IMR-90 (cell line): ENCODE data around the gene CDKN2A. TPM values are rescaled to one million over a fixed set of nuclear protein-coding genes. Genes with fewer than 3 reads are reported as not detected.

Experiments used
- ATAC-seq: fragments of 200-7000 bp; cut with Tn5 transposase; 2 replicates; pipeline ENCODE4 v1.9.1; 2020; ENCODE audit warnings: low read depth, mild to moderate bottlenecking, moderate library complexity
- BruUV-seq: library from RNA; stranded (reverse); fragments of 400-500 nt; replicated peaks from 2 replicates; lab custom pipeline; 2021; lab: Mats Ljungman, UMichigan
- CTCF ChIA-PET: fragments of 300-600 bp; formaldehyde crosslinking; extraction: SDS; loops from one replicate; lab custom pipeline; 2021; ENCODE audit warnings: antibody characterized with exemption; lab: Yijun Ruan, JAX
- POLR2A ChIA-PET: fragments of 300-600 bp; sonication (Branson Sonifier 250); formaldehyde crosslinking; loops from one replicate; lab custom pipeline; 2022; ENCODE audit warnings: antibody characterized with exemption; ENCODE audit not compliant: unreplicated experiment; lab: Charles Lee
- DNase-seq: peaks from one replicate; pipeline ENCODE4 v3.0.0; 2013
- H2AFZ ChIP-seq: replicated peaks from 2 replicates; pipeline ENCODE3; 2013; ENCODE audit warnings: low read length, mild to moderate bottlenecking; ENCODE audit not compliant: poor library complexity
- H2AK5ac ChIP-seq: 2 replicates; pipeline ENCODE4 v1.6.1; 2013; ENCODE audit warnings: low read depth, low read length, inconsistent platforms
- H2AK9ac ChIP-seq: replicated peaks from 2 replicates; pipeline ENCODE3; 2013; ENCODE audit warnings: mild to moderate bottlenecking, low read depth, low read length, moderate library complexity; ENCODE audit not compliant: poor library complexity
- H2BK120ac ChIP-seq: 2 replicates; pipeline ENCODE4 v1.6.1; 2013; ENCODE audit warnings: low read depth, low read length, inconsistent platforms
- H2BK15ac ChIP-seq: 3 replicates; pipeline ENCODE4 v1.6.1; 2013; ENCODE audit warnings: low read depth, low read length, inconsistent platforms
- H2BK20ac ChIP-seq: 2 replicates; pipeline ENCODE4 v1.6.1; 2013; ENCODE audit warnings: low read depth, mild to moderate bottlenecking, inconsistent platforms, low read length, moderate library complexity
- H2BK5ac ChIP-seq: 2 replicates; pipeline ENCODE4 v1.6.1; 2013; ENCODE audit warnings: mild to moderate bottlenecking, low read depth, low read length, inconsistent platforms; ENCODE audit not compliant: poor library complexity, severe bottlenecking
- H3K14ac ChIP-seq: replicated peaks from 2 replicates; pipeline ENCODE4 v1.6.1; 2013; ENCODE audit warnings: low read depth, low read length, inconsistent platforms
- H3K18ac ChIP-seq: 2 replicates; pipeline ENCODE4 v1.6.1; 2013; ENCODE audit warnings: low read depth, low read length, control low read depth
- H3K23ac ChIP-seq: 2 replicates; pipeline ENCODE4 v1.6.1; 2013; ENCODE audit warnings: low read depth, low read length, inconsistent platforms
- H3K27ac ChIP-seq: 2 replicates; pipeline ENCODE4 v1.5.1; 2013; ENCODE audit warnings: mild to moderate bottlenecking, control low read depth, low read length; ENCODE audit not compliant: insufficient read depth
- H3K27me3 ChIP-seq: 2 replicates; pipeline ENCODE4 v1.6.1; 2013; ENCODE audit warnings: low read length; ENCODE audit not compliant: control insufficient read depth, insufficient read depth
- H3K36me3 ChIP-seq: 2 replicates; pipeline ENCODE4 v1.6.1; 2013; ENCODE audit warnings: low read length, mixed read lengths; ENCODE audit not compliant: control insufficient read depth, insufficient read depth
- H3K4ac ChIP-seq: 2 replicates; pipeline ENCODE4 v1.6.1; 2013; ENCODE audit warnings: low read depth, low read length, inconsistent platforms
- H3K4me1 ChIP-seq: 2 replicates; pipeline ENCODE4 v1.6.1; 2013; ENCODE audit warnings: low read length, mixed read lengths; ENCODE audit not compliant: control insufficient read depth, insufficient read depth
- H3K4me2 ChIP-seq: 2 replicates; pipeline ENCODE4 v1.6.1; 2013; ENCODE audit warnings: low read depth, mild to moderate bottlenecking, control low read depth, low read length, moderate library complexity
- H3K4me3 ChIP-seq: 2 replicates; pipeline ENCODE4 v1.5.1; 2013; ENCODE audit warnings: low read depth, mild to moderate bottlenecking, control low read depth, low read length, moderate library complexity; ENCODE audit not compliant: insufficient read depth
- H3K56ac ChIP-seq: 2 replicates; pipeline ENCODE4 v1.6.1; 2013; ENCODE audit warnings: low read length, inconsistent platforms; ENCODE audit not compliant: insufficient read depth; ENCODE audit errors: extremely low read depth
- H3K79me1 ChIP-seq, 2 experiments: 2 replicates each; pipeline ENCODE4 v1.6.1; 2013; ENCODE audit warnings: low read length in 2 of 2, inconsistent platforms in 1 of 2, low read depth in 1 of 2
- H3K9ac ChIP-seq: 2 replicates; pipeline ENCODE4 v1.6.1; 2013; ENCODE audit warnings: low read depth, low read length, control low read depth
- H3K9me1 ChIP-seq: 2 replicates; pipeline ENCODE4 v1.6.1; 2013; ENCODE audit warnings: low read length, inconsistent platforms; ENCODE audit not compliant: insufficient read depth
- H3K9me3 ChIP-seq: 2 replicates; pipeline ENCODE4 v1.6.1; 2013; ENCODE audit warnings: low read length; ENCODE audit not compliant: control insufficient read depth, insufficient read depth
- H4K20me1 ChIP-seq: 2 replicates; pipeline ENCODE4 v1.6.1; 2013; ENCODE audit warnings: low read length, inconsistent platforms; ENCODE audit not compliant: insufficient read depth
- H4K5ac ChIP-seq: 2 replicates; pipeline ENCODE4 v1.6.1; 2013; ENCODE audit warnings: mild to moderate bottlenecking, low read depth, low read length, control low read depth
- H4K8ac ChIP-seq, 2 experiments: 2 replicates each; pipeline ENCODE4 v1.6.1; 2013; ENCODE audit warnings: low read depth in 2 of 2, low read length in 2 of 2, control low read depth in 1 of 2, inconsistent platforms in 1 of 2
- H4K91ac ChIP-seq: 2 replicates; pipeline ENCODE4 v1.6.1; 2013; ENCODE audit warnings: low read depth, low read length, inconsistent platforms; ENCODE audit not compliant: insufficient read depth
- CEBPB ChIP-seq: IDR thresholded peaks from 2 replicates; pipeline ENCODE4 v1.6.1; 2012; ENCODE audit warnings: low read depth, low read length, improper control_type of control experiment
- CHD1 ChIP-seq: IDR thresholded peaks from 2 replicates; pipeline ENCODE4 v1.6.1; 2012; ENCODE audit warnings: low read depth, low read length, improper control_type of control experiment
- MAFK ChIP-seq: IDR thresholded peaks from 2 replicates; pipeline ENCODE4 v1.6.1; 2012; ENCODE audit warnings: low read depth, low read length, improper control_type of control experiment
- MAZ ChIP-seq: IDR thresholded peaks from 2 replicates; pipeline ENCODE4 v1.6.1; 2012; ENCODE audit warnings: low read depth, mild to moderate bottlenecking, low read length, improper control_type of control experiment, moderate library complexity, borderline replicate concordance
- RAD21 ChIP-seq: IDR thresholded peaks from 2 replicates; pipeline ENCODE4 v1.6.1; 2012; ENCODE audit warnings: low read length, improper control_type of control experiment
- RCOR1 ChIP-seq: IDR thresholded peaks from 2 replicates; pipeline ENCODE4 v1.6.1; 2012; ENCODE audit warnings: mild to moderate bottlenecking, low read length, improper control_type of control experiment; ENCODE audit not compliant: insufficient replicate concordance
- USF2 ChIP-seq: fragments of 150-350 bp; IDR thresholded peaks from 2 replicates; pipeline ENCODE4 v1.6.1; 2017; ENCODE audit warnings: mild to moderate bottlenecking, antibody characterized with exemption, low read length, low read depth
- WGBS, 2 experiments: methylation state at CpG; one replicate each; pipeline versions ENCODE4 v1.1.5 to v1.1.7; 2013; ENCODE audit warnings: missing lambda C conversion rate in 2 of 2; ENCODE audit not compliant: insufficient read length in 1 of 2; ENCODE audit errors: extremely low coverage in 2 of 2; 5-methylcytosine and 5-hydroxymethylcytosine counted together
- dilution Hi-C: fragments of 300-500 bp; cut with HindIII; formaldehyde crosslinking; loops from one replicate; pipeline ENCODE4 v1.14.3; 2018; ENCODE audit warnings: low sequenced_read_pairs; ENCODE audit not compliant: unreplicated experiment
- in situ Hi-C: fragments of 300-500 bp; cut with MboI; formaldehyde crosslinking; loops from 3 replicates; pipeline ENCODE4 v1.14.3; 2019; ENCODE audit warnings: low sequenced_read_pairs, inconsistent platforms, mixed read lengths
- intact Hi-C: fragments of 100-400 bp; cut with micrococcal nuclease; formaldehyde crosslinking; loops from 2 replicates; pipeline ENCODE4 v1.10.0; 2022
- polyA plus RNA-seq, 3 experiments: library from polyadenylated mRNA; depleted of rRNA; stranded (reverse); fragments of >200 nt; gene quantifications; 2 replicates each; pipeline ENCODE4 v1.2.3, GENCODE V29; 2012; ENCODE audit warnings: low replicate concordance in 1 of 3
- total RNA-seq: library from RNA; depleted of rRNA; stranded (reverse); fragments of >200 nt; gene quantifications from 2 replicates; pipeline ENCODE4 v1.2.3, GENCODE V29; 2012

Gene CDKN2A
- total and polyA plus RNA-seq, 2 of the 4 experiments (the other 2 are of a cell fraction), result 11.3 to 75.3 TPM

GRCh38 chr9:21998026-21998425 lies 3.8 kb upstream of the CDKN2A start:
- BruUV-seq, result no TSS peak
- H3K9ac ChIP-seq, result no peak overlapping the region
- no peaks in the 10 kb centered on the region for H4K20me1 ChIP-seq
- H3K56ac ChIP-seq, result no peak overlapping the region
- no peaks in the 10 kb centered on the region for H3K27me3 ChIP-seq
- no peaks in the 10 kb centered on the region for H3K9me3 ChIP-seq
- H4K8ac ChIP-seq, result no peak overlapping the region
- no peak overlapping the region for H2BK120ac ChIP-seq
- H3K4me1 ChIP-seq, result peaks cover 6% of the 10 kb centered on the region
- POLR2A ChIA-PET, result no interaction called here
- H3K36me3 ChIP-seq, result no peaks in the 10 kb centered on the region
- no peak for TF ChIP-seq CEBPB
- no peak for TF ChIP-seq CHD1
- TF ChIP-seq MAZ, result no peak
- no peak for TF ChIP-seq USF2
- TF ChIP-seq RCOR1, result no peak
- TF ChIP-seq MAFK, result no peak
- no peak for TF ChIP-seq RAD21
- H4K5ac ChIP-seq, result no peak overlapping the region
- no peak overlapping the region for H2BK20ac ChIP-seq
- ATAC-seq (no peak), DNase-seq (no peak)
- no CpG with 5 or more reads among the region's 2 CpGs for WGBS, 2 experiments
- H2AFZ ChIP-seq, result no peak overlapping the region
- H3K4me3 ChIP-seq, result no peak overlapping the region
- no peak overlapping the region for H2BK5ac ChIP-seq
- H3K18ac ChIP-seq, result no peak overlapping the region
- no peak overlapping the region for H2BK15ac ChIP-seq
- no peak overlapping the region for H3K27ac ChIP-seq
- H2AK9ac ChIP-seq, result no peak overlapping the region
- no peak overlapping the region for H4K91ac ChIP-seq
- dilution Hi-C loops, result no loop called here
- H3K79me1 ChIP-seq, result peaks cover 20 to 26% of the 10 kb centered on the region in 2 experiments
- intact Hi-C loops, result loop anchor here (10.0 kb wide), 1 partner anchor 443 kb away; no protein-coding TSS in a partner anchor
- no peak overlapping the region for H3K4ac ChIP-seq
- in situ Hi-C loops, result loop anchor here (10.0 to 25.0 kb wide), 2 partner anchors 237 to 411 kb away; no protein-coding TSS in a partner anchor
- no peak overlapping the region for H2AK5ac ChIP-seq
- H3K14ac ChIP-seq, result no peak overlapping the region
- CTCF ChIA-PET, result interaction anchor here (1.2 kb wide), 1 partner anchor 10 kb away, joined by 7 read pairs; no protein-coding TSS in a partner anchor
- no peaks in the 10 kb centered on the region for H3K9me1 ChIP-seq
- H3K4me2 ChIP-seq, result no peak overlapping the region
- no peak overlapping the region for H3K23ac ChIP-seq
